SH-SY5Y (cell line): Measurements from ENCODE around the gene NCF2.

Experiments
- GATA2 ChIP-seq: IDR thresholded peaks from 2 replicates; pipeline ENCODE4 v1.6.1; 2011; ENCODE audit warnings: mild to moderate bottlenecking, low read depth, low read length
- GATA3 ChIP-seq: IDR thresholded peaks from 2 replicates; pipeline ENCODE4 v1.6.1; 2011; ENCODE audit warnings: low read depth, mild to moderate bottlenecking, low read length, moderate library complexity

The NCF2 gene

GRCh38 chr1:183577897-183578465 is 12.3 kb downstream of the NCF2 start:
- no peak for TF ChIP-seq GATA2
- no peak for TF ChIP-seq GATA3

DNA sequence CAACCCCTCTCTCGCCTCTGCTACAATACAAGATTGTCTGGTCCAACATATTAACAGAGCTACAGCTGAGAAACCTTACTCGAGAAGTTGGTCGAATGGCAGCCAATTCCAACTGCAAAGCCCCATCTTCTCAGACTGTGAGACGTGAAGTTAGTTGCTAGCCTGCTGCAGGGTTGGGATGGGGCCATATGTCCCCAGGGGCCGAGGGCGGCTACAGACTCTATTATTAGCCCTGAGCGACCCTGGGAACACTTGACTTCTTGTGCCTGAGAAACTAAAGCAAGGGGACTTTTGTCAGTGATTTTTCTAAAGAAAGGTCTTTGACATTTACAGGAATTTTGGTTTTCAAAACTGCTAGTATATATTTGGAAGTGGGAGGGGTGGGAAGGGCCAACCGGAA is 13.7 kb downstream of the NCF2 start:
- TF ChIP-seq GATA2 (no peak), GATA3 (no peak)

DNA sequence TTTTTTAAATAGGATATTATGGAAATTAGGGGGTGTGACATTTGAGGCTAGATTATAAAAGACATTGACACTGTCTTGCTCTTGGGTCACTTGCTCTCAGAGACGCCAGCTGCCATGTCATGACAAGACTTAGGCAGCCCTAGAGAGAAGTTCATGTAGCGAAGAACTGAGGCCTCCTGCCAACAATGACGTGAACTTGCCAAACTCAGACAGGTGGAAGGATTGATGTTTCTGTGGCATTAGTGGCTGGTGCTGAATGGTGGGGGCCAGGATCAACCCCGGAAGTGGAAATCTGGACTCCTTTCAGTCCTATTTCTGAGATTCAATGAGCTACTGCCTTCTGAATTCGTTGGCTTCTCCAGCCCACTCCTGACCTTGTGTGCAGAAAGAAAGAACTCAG is 14.7 kb downstream of the NCF2 start:
- TF ChIP-seq GATA2 (no peak), GATA3 (no peak)

DNA sequence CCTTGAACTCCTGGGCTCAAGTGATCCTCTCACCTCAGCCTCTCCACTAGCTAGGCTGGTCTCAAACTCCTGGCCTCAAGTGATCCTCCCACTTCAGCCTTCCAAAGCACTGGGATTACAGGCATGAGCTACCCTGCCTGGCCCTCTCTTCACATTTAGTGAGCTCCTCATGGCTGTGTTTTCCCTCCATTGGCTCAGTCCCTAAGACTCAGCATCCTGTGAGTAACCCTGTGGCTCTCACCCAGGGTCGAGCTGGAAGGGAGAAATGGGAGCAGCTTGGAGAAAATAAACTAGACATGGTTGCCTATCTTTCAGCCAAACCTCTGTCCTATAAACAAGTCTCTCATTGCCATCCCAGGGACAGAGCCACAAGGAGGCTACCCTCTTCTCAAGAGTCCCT is 17.5 kb downstream of the NCF2 start:
- TF ChIP-seq GATA2 (no peak), GATA3 (no peak)

DNA sequence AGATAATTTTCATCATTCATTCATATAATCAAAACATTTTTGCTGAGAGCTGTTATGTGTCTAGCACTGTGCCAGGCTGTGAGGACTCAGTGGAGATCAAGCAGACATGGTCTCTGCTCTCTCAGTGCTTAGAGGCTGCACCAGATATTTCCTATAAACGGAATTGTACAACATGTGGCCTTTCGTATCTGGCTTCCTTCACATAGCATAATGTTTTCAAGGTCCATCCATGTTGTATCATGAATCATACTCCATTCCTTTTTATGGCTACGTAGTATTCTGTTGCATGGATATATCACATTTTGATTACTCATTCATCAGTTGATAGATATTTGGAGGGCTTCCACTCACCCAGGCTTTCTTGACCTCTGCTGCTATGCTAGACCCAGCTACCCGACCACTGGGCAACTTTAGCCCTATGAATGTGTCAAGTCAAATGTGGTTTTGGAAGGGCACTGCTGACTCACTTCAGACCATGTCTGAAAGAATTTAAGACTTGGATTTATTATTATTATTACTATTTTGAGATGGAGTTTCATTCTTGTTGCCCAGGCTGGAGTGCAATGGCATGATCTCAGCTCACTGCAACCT is 18.5 kb downstream of the NCF2 start:
- no peak for TF ChIP-seq GATA3
- TF ChIP-seq GATA2, result no peak

GRCh38 chr1:183570451-183570850 is 19.8 kb downstream of the NCF2 start:
- TF ChIP-seq GATA2 (no peak), GATA3 (no peak)

- TF ChIP-seq GATA2 (no peak), GATA3 (no peak)
These were observed 20.5 kb downstream of the NCF2 start for GRCh38 chr1:183569801-183570200.

- TF ChIP-seq GATA3, result no peak
- no peak for TF ChIP-seq GATA2
These were observed 21.1 kb downstream of the NCF2 start for GRCh38 chr1:183569141-183569540.

- no peak for TF ChIP-seq GATA2
- TF ChIP-seq GATA3, result no peak
These were observed 21.9 kb downstream of the NCF2 start for GRCh38 chr1:183568176-183569021.

- no peak for TF ChIP-seq GATA2
- TF ChIP-seq GATA3, result no peak
These were observed 22.7 kb downstream of the NCF2 start for GRCh38 chr1:183567584-183567983.

GRCh38 chr1:183566026-183566425 is 24.2 kb downstream of the NCF2 start:
- TF ChIP-seq GATA2, result no peak
- no peak for TF ChIP-seq GATA3

- no peak for TF ChIP-seq GATA2
- no peak for TF ChIP-seq GATA3
These were observed 25.0 kb downstream of the NCF2 start for GRCh38 chr1:183565261-183565660.

- TF ChIP-seq GATA2, result no peak
- no peak for TF ChIP-seq GATA3
These were observed 27.6 kb downstream of the NCF2 start for GRCh38 chr1:183562701-183563100.

DNA sequence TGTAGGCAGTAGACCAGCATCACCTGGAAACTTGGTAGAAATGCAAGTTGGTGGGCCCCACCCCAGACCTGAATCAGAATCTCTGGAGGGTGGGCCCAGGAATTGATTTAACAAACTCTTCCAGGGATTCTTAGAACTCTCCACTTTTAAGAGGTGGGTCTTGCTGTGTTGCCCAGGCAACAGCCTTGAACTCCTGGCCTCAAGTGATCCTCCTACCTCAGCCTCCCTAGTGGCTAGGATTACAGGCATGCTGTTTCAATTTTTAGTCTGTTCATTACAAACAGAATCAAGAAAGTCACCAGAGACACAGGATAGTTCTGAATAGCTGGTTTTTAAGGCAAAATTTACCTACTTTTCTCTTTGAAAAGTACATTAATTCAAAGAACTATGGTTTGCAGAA is 31.2 kb downstream of the NCF2 start:
- TF ChIP-seq GATA2 (no peak), GATA3 (no peak)

GRCh38 chr1:183554577-183554976 is 35.7 kb downstream of the NCF2 start:
- TF ChIP-seq GATA3, result no peak
- no peak for TF ChIP-seq GATA2
